DMS153 treated with DMSO at 0.1 percent for 48 hours (cell line): ENCODE measurements around the gene MAPK13.

Experiments
- DNase-seq: peaks from one replicate; lab custom pipeline; 2025; ENCODE audit not compliant: unreplicated experiment; lab: John Stamatoyannopoulos, UW

Gene MAPK13

DNA sequence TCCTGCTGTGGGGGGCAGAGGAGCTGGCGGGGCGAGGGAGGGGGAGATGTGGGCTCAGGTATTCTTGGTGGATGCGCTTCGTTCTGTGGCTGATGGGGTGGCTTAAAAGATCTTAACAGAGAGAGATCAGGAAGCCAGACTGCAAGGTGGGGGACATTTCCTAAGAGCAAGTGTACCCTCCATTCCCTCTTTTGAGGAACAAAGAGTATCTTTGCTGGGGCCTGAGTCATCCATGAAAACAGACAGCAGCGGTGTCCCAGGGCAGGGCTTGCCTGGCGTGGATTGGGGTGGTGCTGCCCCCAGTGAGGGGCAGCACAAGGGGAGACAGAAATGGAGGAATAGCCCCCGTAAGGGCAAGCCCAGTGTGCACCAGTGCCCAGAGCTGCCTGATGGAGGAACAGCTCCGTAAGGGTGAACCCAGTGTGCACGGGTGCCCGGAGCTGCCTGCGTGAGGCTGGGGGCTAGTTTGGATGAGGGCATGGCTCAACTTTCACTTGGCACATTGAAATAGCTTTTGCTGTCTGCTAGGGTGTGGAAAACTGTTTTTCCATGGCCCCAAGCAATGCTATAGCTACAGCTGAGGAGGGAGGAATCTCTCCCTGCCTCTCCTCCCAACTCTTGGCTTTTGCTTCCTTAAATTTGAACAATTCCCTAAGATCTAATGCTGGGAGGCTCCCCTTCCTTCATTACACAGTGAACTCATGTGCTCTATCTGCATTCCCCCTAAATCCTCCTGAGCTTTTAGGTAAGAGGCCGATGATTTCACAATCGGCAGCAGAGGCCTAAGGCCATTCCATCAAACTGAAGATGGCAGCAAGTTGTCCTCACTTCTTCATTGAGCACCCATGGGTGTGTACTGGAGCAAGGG lies 12.9 kb downstream of the MAPK13 start:
- no peak for DNase-seq

DNA sequence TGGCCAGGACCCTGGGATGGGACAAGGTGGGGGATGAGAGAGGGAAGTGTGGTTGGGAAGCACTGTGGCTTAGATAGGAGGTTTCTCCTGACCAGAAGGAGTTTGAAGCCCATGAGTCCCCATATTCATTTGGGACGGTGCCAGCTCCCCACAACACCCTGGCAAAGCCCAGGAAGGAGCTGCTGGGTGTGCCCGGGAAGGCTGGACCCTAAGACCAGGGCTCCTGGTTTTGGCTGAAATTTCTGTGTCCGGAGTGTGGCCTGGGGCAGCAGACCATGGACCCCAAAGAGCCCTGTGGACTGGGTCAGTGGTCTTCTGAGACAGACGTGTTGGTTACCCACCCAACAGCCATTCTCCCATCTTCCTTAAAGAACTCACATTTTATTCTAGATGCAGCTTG lies 15.2 kb downstream of the MAPK13 start:
- DNase-seq, result no peak

DNA sequence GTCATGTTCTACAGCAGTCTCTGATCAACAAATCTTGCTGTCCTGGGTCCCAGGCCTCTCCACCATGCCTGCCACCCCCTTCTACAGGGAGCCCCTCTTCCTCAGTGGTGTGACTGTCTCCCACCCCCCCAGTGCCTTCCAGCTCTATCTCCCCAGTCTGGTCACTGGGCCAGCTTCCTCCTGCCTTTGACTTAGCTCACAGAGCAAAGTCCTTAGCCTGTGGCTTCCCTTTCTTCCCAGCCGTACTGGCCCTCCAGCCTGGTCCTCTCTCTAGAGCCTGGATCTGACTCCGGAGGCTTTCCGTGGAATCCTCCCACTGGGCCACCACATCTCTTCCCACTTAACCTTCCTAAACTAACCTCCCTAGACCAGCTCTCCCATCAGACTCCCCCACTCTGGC lies 17.0 kb downstream of the MAPK13 start:
- DNase-seq, result no peak

DNA sequence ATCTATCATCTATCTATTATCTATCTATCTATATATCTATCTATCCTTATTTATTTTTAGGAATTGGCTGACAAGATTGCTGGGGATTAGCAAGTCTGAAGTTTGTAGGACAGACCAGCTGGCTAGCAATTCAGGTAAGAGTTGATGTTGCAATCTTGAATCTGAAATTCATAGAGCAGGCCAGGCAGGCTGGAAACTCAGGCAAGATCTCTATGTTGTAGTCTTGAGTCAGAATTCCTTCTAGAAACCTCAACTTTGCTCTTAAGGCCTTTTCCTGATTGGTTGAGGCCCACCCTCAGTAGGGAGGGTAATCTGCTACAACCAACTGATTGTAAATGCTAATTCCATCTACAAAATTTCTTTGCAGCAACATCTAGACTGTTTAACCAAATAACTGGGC lies 19.2 kb downstream of the MAPK13 start:
- no peak for DNase-seq

DNA sequence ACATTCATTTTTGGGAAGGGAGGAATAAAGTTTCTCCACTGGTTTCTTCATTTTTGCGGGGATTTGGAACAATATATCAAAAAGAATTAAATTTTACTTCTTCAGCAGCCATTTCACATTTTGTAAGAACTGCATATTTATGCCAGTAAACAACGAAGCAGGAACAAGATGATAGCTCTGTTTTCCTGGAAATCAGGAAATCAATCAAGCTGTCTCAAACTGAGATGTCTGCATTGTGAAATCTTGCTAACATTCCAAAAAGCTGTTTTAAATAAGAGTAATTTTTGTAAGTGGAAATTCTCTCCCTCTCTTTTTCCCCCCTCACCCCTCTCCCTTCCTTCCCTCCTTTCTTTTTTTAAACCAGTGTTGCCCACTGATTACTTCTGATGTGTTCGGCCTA lies 20.0 kb downstream of the MAPK13 start:
- no peak for DNase-seq

DNA sequence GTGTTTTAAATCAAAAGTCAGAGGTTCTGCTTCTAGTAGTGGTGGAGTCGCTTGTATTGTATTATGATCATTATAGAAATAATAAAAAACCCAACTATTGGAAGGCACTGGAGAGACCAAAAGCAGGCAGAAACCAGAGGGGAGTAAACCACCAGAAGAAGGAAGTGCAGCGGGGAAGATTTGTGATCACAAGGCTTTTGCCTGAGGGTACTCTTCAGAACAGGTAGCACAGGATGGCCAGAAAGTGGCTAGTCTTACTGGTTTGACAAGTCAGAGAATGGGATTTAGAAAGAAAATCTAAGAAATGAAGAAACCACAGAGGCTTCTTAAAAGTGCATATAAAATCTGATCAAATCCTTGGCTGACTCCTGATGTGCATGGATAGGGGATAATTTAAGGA lies 24.0 kb downstream of the MAPK13 start:
- no peak for DNase-seq

- no peak for DNase-seq
Observed at GRCh38 chr6:36155662-36156061, 25.3 kb downstream of the MAPK13 start.

DNA sequence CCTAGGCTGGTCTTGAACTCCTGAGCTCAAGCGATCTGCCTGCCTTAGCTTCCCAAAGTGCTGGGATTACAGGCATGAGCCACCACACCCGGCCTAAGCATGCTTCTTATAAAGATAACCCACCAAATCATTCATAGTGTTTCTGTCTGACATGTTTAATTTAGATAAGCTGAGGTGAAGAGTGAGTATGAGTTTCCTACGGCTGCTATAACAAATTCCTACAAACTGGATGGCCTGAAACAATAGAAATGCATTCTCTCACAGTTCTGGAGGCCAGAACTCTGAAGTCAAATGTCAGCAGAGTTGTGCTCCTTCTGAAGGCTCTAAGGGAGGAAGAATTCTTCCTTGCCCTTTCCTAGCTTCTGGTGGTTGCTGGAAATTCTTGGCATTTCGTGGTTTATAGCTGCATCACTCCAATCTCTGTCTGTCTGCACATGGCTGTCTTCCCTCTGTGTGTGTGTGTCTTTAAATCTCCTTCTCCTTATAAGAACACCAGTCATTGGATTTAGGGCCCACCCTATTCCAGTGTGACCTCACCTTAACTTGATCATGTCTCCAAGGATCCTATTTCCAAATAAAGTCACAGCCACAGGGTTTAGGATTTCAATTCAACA lies 29.9 kb downstream of the MAPK13 start:
- no peak for DNase-seq

- no peak for DNase-seq
Observed at GRCh38 chr6:36169023-36170007, 39.0 kb downstream of the MAPK13 start.

DNA sequence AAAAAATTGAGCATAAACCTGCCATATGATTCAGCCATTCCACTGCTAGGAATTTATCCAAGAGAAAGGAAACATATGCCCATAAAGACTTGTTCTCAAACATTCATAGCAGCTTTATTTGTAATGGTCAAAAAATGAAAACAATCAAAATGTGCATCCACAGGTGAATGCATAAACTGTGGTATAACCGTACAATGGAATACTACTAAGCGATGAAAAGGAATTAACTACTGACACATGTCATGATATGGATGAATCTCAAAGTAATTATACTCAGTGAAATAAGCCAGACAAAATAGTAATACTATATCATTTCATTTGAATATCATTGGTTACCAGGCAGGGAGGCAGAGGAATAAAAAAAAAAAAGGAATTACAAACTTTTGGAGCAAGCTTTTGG lies 40.4 kb downstream of the MAPK13 start:
- no peak for DNase-seq

- no peak for DNase-seq
Observed at GRCh38 chr6:36171573-36171972, 41.3 kb downstream of the MAPK13 start.

DNA sequence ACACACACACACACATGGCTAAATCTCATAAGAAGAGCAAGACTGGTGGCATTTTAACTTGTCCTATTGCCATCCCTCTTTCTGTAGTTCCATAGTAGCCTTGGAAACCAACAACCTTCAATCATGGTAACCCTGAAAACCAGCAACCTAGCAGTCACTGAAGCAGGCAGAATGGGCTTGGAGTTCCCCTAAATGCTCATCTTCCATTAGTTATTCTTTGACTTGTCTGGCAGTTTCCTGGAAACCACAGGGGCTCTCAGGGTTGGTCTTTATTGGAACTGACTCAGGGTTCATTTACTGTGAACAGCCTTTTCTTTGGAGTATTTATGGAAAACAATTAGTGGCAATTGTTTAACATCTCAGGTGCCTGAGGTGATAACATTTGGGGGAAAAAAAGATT lies 46.9 kb downstream of the MAPK13 start:
- DNase-seq, result no peak

DNA sequence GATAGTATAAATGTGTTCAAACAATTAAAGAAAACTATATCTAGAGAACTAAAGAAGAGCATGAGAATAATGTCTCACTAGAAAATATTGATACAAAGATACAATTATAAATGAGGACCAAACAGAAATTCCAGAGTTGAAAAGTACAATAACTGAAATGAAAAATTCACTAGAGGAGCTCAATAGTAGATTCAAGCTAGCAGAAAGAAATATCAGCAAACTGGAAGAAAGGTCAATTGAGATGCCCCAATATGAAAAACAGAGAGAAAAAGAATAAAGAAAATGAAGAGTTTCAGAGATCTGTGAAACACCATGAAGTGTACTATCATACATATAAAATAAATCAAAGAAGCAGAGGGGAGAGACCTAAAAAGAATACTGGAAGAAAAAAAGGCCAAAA lies 48.2 kb downstream of the MAPK13 start:
- no peak for DNase-seq

DNA sequence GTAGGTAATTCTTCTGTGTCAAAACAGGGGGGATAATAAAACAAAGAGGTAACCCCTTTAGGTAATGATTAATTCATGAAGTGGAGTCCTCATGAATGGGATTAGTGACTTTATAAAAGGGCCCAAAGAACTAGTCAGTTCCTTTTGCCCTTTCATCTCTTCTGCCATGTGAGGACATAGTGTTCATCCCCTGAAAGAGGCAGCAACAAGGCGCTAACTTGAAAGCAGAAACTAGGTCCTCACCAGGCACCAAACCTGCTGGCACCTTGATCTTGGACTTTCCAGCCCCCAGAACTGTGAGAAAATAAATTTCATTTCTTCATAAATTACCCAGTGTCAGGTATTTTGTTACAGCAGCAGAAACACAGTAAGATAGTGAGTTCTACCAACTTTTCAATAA lies 49.8 kb downstream of the MAPK13 start:
- DNase-seq, result no peak

DNA sequence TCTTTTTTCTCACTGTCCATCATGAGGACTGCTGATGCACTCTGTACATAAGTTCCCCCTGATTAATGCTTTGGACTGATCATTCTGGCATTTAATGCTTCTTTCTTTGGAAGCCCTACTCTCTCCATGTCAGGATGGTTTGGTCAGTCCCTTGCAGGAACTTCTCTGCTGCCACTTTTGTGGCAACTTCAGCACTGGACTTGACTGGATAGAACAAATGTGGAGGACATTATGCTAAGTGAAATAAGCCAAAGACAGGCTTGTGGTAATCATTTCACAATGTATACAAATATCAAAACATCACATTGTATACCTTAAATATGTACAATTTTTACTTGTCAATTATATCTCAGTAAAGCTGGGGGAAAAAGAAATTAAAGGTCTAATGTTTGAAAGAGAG lies 54.0 kb downstream of the MAPK13 start:
- no peak for DNase-seq

DNA sequence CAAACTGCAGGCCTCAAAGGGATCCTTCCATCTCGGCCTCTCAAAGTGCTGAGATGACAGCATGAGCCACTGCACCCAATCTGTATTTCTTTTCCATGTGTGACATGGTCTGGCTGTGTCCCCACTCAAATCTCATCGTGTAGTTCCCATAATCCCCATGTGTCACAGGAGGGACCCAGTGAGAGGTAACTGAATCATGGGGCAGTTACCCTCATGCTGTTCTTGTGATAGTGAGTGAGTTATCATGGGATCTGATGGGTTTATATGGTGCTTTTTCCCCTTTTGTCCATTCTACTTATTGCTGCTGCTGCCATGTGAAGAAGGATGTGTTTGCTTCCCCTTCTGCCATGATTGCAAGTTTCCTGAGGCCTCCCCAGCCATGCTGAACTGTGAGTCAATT lies 55.9 kb downstream of the MAPK13 start:
- no peak for DNase-seq

GRCh38 chr6:36187446-36187845 lies 57.1 kb downstream of the MAPK13 start:
- no peak for DNase-seq
